Right cardiac atrium (tissue), 5 donors: Measurements from ENCODE around the gene COASY. TPM values are rescaled to one million over a fixed set of nuclear protein-coding genes. Genes with fewer than 3 reads are reported as not detected.

Experiments
- ATAC-seq, 2 donors: fragments of 200-7000 bp; cut with Tn5 transposase; one replicate each; pipeline versions ENCODE4 v1.8.0 to v1.9.1; 2020; ENCODE audit warnings: moderate library complexity in 2 of 2, mild to moderate bottlenecking in 1 of 2
- DNase-seq, 3 donors: peaks; one replicate each; pipeline ENCODE4 v3.0.0-alpha.2; 2020
- H3K27ac ChIP-seq: one replicate; pipeline ENCODE4 v1.5.1; 2013; ENCODE audit warnings: mild to moderate bottlenecking, low read length, control low read depth, moderate library complexity
- H3K27me3 ChIP-seq: one replicate; pipeline ENCODE4 v1.6.1; 2013; ENCODE audit not compliant: control insufficient read depth, insufficient read depth
- H3K4me1 ChIP-seq: one replicate; pipeline ENCODE4 v1.6.1; 2013; ENCODE audit warnings: low read length; ENCODE audit not compliant: control insufficient read depth, insufficient read depth
- H3K4me3 ChIP-seq: one replicate; pipeline ENCODE4 v1.5.1; 2013; ENCODE audit warnings: low read length, control low read depth
- H3K9me3 ChIP-seq: one replicate; pipeline ENCODE4 v1.6.1; 2013; ENCODE audit warnings: low read length; ENCODE audit not compliant: control insufficient read depth
- WGBS: extraction: QIAGEN DNeasy Blood & Tissue Kit; methylation state at CpG from one replicate; pipeline ENCODE4 v1.1.7; 2013; 5-methylcytosine and 5-hydroxymethylcytosine counted together
- intact Hi-C, 4 donors: fragments of 100-400 bp; cut with DNase I; formaldehyde crosslinking; loops; one replicate each; pipeline versions ENCODE4 v1.11.0 to v1.14.0; 2022 to 2023
- polyA plus RNA-seq: library from polyadenylated mRNA; stranded (reverse); fragments of 200-250 nt; gene quantifications from one replicate; pipeline ENCODE4 v1.2.3, GENCODE V29; 2013
- total RNA-seq, 4 donors: library from RNA; stranded (reverse); fragmentation: NEBNext Ultra II Directional; extraction: Animal tissue kit (Norgen Biotek cat#: 25700); gene quantifications; one replicate each; pipeline ENCODE4 v1.2.1, GENCODE V29; 2021
- donor health status: healthy with polysubstance abuse.
- donor health status: DM: no; HTN: yes; CAD: no.
- donor health status: DM: no; HTN: no; CAD: no.
- donor health status: DM: no; HTN: yes; CAD: no; lungs with severe emphysema.
- donor health status: DM: yes; HTN: yes; CAD: no.

COASY gene
- total and polyA plus RNA-seq, 5 donors, result 30.2 to 45.5 (median 39.7) TPM

GRCh38 chr17:42519546-42520491 lies 42.1 kb upstream of the COASY start:
- peak; percentile 92 to 97 (median 94) for DNase-seq
- Histone ChIP-seq H3K9me3 (no peaks in the 10 kb centered on the region), H3K27me3 (no peaks in the 10 kb centered on the region), H3K27ac (peak overlapping the region; percentile 99), H3K4me1 (peaks cover 43% of the 10 kb centered on the region), H3K4me3 (no peak overlapping the region)
- intact Hi-C loops, result loop anchor here (5.0 to 10.0 kb wide), 4 partner anchors 85 to 198 kb away; partner anchors contain the start of gene CAVIN1 (in 2 of the 4)
- WGBS, result 19% methylated on average over 12 of the region's 12 CpGs
- peak; percentile 77 to 79 for ATAC-seq

GRCh38 chr17:42520540-42520951 lies 41.4 kb upstream of the COASY start:
- DNase-seq (peak in 2 of 3 donors; percentile 70 to 78), ATAC-seq (no peak)
- intact Hi-C loops, result loop anchor here in 1 of 4 donors (10.0 kb wide), 1 partner anchor 86 kb away; no protein-coding TSS in a partner anchor
- peak overlapping the region; percentile 99 for H3K27ac ChIP-seq
- WGBS, result 33% methylated on average over 9 of the region's 9 CpGs
- no peaks in the 10 kb centered on the region for H3K27me3 ChIP-seq
- H3K4me3 ChIP-seq, result no peak overlapping the region
- peaks cover 43% of the 10 kb centered on the region for H3K4me1 ChIP-seq
- H3K9me3 ChIP-seq, result no peaks in the 10 kb centered on the region

DNA sequence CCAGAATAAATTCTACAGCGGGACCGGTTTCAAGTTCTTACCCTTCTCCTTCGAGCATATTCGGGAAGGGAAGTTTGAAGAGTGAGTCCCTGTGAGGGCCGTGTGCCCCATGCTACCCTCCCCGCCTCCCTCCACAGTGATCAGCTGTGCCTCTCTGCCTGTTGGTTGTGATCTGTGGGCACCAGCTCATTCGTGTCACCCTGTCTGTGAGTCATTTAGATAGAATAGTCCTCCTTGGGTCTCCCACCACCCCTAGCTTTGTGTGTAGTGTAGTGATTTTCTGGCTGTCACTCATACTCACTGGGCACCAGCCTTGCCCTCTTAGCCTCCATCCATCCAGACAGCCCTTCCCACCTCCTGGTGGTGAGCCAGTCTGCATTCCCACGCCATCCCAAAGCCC lies 40.9 kb upstream of the COASY start:
- Histone ChIP-seq H3K9me3 (no peaks in the 10 kb centered on the region), H3K4me3 (no peak overlapping the region), H3K27me3 (no peaks in the 10 kb centered on the region), H3K27ac (peak overlapping the region; percentile 99), H3K4me1 (peaks cover 43% of the 10 kb centered on the region)
- ATAC-seq, result no peak
- peak in 1 of 3 donors; percentile 23 for DNase-seq
- intact Hi-C loops, result loop anchor here in 1 of 4 donors (10.0 kb wide), 1 partner anchor 86 kb away; no protein-coding TSS in a partner anchor
- WGBS, result 47% methylated on average over 8 of the region's 8 CpGs

DNA sequence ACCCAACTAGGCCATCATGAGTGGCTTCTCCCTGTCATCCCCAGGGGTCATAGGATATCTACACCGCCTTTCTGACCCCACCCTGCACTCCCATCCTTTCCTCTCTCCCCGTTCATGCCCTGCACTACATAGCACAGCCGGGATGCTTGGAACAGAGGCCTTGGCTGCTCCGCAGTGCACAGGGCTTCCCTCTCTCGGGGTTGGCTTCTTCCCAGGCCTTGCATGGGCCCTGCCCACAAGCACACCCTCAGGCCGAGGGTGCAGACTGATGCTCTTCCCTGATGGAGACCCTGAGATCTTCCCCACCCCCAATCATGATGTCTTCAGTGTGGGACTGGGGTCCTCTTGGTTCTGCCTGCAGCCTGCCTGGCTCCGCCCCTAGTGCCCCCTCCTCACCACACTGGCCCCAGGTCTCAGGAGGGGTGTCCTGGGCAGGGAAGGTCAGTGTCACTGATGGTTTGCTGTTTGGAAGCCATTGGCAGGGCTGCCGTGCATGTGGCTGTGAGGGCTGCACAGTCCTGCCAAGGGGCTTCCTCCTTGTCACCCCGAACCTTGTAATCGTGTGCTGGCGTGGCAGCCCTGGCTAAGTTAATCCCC lies 40.2 kb upstream of the COASY start:
- H3K27me3 ChIP-seq, result no peaks in the 10 kb centered on the region
- peak overlapping the region; percentile 99 for H3K27ac ChIP-seq
- H3K9me3 ChIP-seq, result no peaks in the 10 kb centered on the region
- ATAC-seq (peak in 1 of 2 donors; percentile 10), DNase-seq (peak; percentile 70 to 85 (median 78))
- H3K4me3 ChIP-seq, result no peak overlapping the region
- intact Hi-C loops, result loop anchor here in 1 of 4 donors (10.0 kb wide), 1 partner anchor 87 kb away; no protein-coding TSS in a partner anchor
- H3K4me1 ChIP-seq, result peaks cover 36% of the 10 kb centered on the region
- WGBS, result 43% methylated on average over 11 of the region's 11 CpGs

DNA sequence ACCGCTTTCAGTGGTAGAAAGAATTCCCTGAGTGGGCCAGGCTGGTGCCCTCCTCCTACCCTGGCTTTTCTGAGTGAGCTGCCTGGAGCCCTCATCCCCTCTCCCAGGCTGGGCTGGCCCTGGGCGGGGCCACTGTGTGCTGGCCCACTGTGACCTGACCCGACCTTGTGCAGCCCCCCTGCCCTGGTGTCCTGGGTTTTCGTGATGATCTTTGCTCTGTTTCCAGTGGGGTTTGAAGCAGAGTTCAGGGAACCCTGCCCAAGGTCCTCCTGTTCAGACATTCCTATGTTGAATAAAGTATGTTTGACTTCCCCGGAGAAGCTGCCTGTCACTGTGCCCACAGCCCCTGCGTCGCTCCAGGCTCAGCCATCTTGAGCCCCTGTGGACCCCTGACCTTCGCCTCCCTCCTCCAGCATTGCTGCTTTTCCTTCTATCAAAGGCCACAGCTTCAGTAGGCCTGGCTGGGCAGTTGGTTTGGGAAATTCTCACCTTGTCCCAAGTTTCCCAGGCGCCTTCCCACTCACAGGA lies 39.6 kb upstream of the COASY start:
- Histone ChIP-seq H3K27ac (peak overlapping the region; percentile 99), H3K9me3 (no peaks in the 10 kb centered on the region), H3K4me1 (peaks cover 35% of the 10 kb centered on the region), H3K27me3 (no peaks in the 10 kb centered on the region), H3K4me3 (no peak overlapping the region)
- intact Hi-C loops, result loop anchor here in 1 of 4 donors (10.0 kb wide), 1 partner anchor 88 kb away; no protein-coding TSS in a partner anchor
- DNase-seq (peak in 2 of 3 donors; percentile 54 to 71), ATAC-seq (no peak)
- WGBS, result 60% methylated on average over 9 of the region's 9 CpGs

- peak overlapping the region; percentile 99 for H3K27ac ChIP-seq
- no peak overlapping the region for H3K4me3 ChIP-seq
- WGBS, result 86% methylated on average over 8 of the region's 8 CpGs
- peaks cover 35% of the 10 kb centered on the region for H3K4me1 ChIP-seq
- no peak for ATAC-seq
- H3K9me3 ChIP-seq, result no peaks in the 10 kb centered on the region
- DNase-seq, result peak in 1 of 3 donors; percentile 56
- H3K27me3 ChIP-seq, result no peaks in the 10 kb centered on the region
- intact Hi-C loops, result loop anchor here in 1 of 4 donors (10.0 kb wide), 1 partner anchor 88 kb away; no protein-coding TSS in a partner anchor
These were observed 39.1 kb upstream of the COASY start for GRCh38 chr17:42522798-42523278.

GRCh38 chr17:42525221-42525620 lies 36.7 kb upstream of the COASY start:
- Histone ChIP-seq H3K4me1 (peaks cover 16% of the 10 kb centered on the region), H3K9me3 (no peaks in the 10 kb centered on the region), H3K4me3 (no peak overlapping the region), H3K27ac (no peak overlapping the region), H3K27me3 (no peaks in the 10 kb centered on the region)
- intact Hi-C loops, result loop anchor here in 2 of 4 donors (5.0 to 10.0 kb wide), 2 partner anchors 90 to 203 kb away; no protein-coding TSS in a partner anchor
- ATAC-seq (no peak), DNase-seq (no peak)
- WGBS, result 73% methylated on average over 2 of the region's 2 CpGs

DNA sequence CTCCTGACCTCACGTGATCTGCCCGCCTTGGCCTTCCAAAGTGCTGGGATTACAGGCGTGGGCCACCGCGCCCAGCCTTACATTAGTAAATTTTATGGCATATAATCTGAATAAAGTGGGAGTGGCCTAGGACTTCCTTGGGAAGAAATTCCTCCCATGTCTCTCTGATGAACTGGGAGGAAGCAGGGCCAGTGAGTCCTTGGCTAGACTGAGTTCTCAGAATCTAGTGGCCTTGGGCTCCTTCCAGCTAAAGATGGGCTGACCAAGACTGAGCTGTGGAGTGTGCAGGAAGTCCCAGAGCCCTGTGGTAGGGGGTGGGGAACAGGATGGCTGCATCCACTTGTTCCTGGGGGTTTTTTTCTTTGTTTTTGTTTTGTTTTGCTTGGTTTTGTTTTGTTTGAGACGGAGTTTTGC lies 35.9 kb upstream of the COASY start:
- peak; percentile 64 to 76 for ATAC-seq
- peak in 2 of 3 donors; percentile 72 to 74 for DNase-seq
- Histone ChIP-seq H3K27ac (peak overlapping the region; percentile 25), H3K27me3 (no peaks in the 10 kb centered on the region), H3K9me3 (no peaks in the 10 kb centered on the region), H3K4me3 (no peak overlapping the region), H3K4me1 (peaks cover 10% of the 10 kb centered on the region)
- intact Hi-C loops, result loop anchor here in 2 of 4 donors (5.0 to 10.0 kb wide), 2 partner anchors 91 to 204 kb away; no protein-coding TSS in a partner anchor
- 54% methylated on average over 6 of the region's 6 CpGs for WGBS

DNA sequence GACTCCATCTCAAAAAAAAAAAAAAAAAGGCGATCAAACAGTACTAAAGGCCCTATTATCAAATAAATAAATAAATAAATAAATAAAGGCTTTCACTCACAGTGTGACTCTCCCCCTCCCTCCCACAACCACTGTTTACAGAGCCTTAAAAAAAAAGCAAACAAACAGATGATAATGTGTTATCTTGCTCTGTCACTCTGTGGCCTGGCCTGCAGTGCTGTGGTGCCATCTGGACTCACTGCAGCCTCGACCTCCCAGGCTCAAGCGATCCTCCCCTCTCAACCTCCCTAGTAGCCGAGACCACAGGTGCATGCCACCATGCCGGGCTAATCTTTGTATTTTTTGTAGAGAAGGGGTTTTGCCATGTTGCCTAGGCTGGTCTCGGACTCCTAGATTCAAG lies 34.0 kb upstream of the COASY start:
- DNase-seq, result peak in 1 of 3 donors; percentile 24
- no peaks in the 10 kb centered on the region for H3K4me1 ChIP-seq
- no peaks in the 10 kb centered on the region for H3K27me3 ChIP-seq
- H3K27ac ChIP-seq, result no peak overlapping the region
- no peaks in the 10 kb centered on the region for H3K9me3 ChIP-seq
- ATAC-seq, result no peak
- intact Hi-C loops, result loop anchor here in 2 of 4 donors (5.0 to 10.0 kb wide), 2 partner anchors 93 to 206 kb away; no protein-coding TSS in a partner anchor
- 93% methylated on average over 6 of the region's 6 CpGs for WGBS
- H3K4me3 ChIP-seq, result no peak overlapping the region

- no peak for DNase-seq
- Histone ChIP-seq H3K9me3 (no peaks in the 10 kb centered on the region), H3K4me3 (no peak overlapping the region), H3K27ac (no peak overlapping the region), H3K4me1 (no peaks in the 10 kb centered on the region), H3K27me3 (no peaks in the 10 kb centered on the region)
- ATAC-seq, result no peak
- intact Hi-C loops, result loop anchor here in 2 of 4 donors (5.0 to 10.0 kb wide), 2 partner anchors 94 to 207 kb away; no protein-coding TSS in a partner anchor
- WGBS, result 62% methylated on average over 3 of the region's 3 CpGs
These were observed 32.9 kb upstream of the COASY start for GRCh38 chr17:42529061-42529460.
